Lower leg skin (tissue), 4 donors: Measurements from ENCODE around the gene LTBP3. TPM values are rescaled to one million over a fixed set of nuclear protein-coding genes. Genes with fewer than 3 reads are reported as not detected.

Source experiments
- DNase-seq, 2 donors: peaks; one replicate each; pipeline ENCODE4 v3.0.0-alpha.2; 2019; ENCODE audit warnings: low spot score in 2 of 2
- H3K4me3 ChIP-seq: fragments of 200-600 bp; sonication (generic); 2 replicates; pipeline ENCODE4 v1.5.1; 2017; ENCODE audit warnings: mild to moderate bottlenecking, low read depth; ENCODE audit not compliant: poor library complexity, severe bottlenecking
- CTCF ChIP-seq, 3 donors: fragments of 450-650 bp; IDR thresholded peaks; one replicate each; pipeline ENCODE4 v1.5.1; 2016; ENCODE audit warnings: antibody characterized with exemption in 3 of 3, mild to moderate bottlenecking in 3 of 3, moderate library complexity in 2 of 3
- POLR2A ChIP-seq, 2 donors: fragments of 450-650 bp; IDR thresholded peaks; one replicate each; pipeline ENCODE4 v1.6.1; 2016 to 2017; ENCODE audit warnings: antibody characterized with exemption in 2 of 2, mild to moderate bottlenecking in 1 of 2, moderate library complexity in 1 of 2
- WGBS, 2 donors: methylation state at CpG; one replicate each; pipeline ENCODE4 v1.1.5; 2018; 5-methylcytosine and 5-hydroxymethylcytosine counted together
- intact Hi-C: fragments of 100-400 bp; cut with DNase I; formaldehyde crosslinking; loops from one replicate; pipeline ENCODE4 v1.15.0; 2023; ENCODE audit warnings: low total_unique reads
- total RNA-seq, 4 donors: library from RNA; depleted of rRNA; stranded (reverse); fragments of >200 nt; gene quantifications; one replicate each; pipeline ENCODE4 v1.1.0, GENCODE V29; 2016

The LTBP3 gene
- total RNA-seq, 4 donors from 2014 or later: 71.9 to 113 (median 100) TPM

DNA sequence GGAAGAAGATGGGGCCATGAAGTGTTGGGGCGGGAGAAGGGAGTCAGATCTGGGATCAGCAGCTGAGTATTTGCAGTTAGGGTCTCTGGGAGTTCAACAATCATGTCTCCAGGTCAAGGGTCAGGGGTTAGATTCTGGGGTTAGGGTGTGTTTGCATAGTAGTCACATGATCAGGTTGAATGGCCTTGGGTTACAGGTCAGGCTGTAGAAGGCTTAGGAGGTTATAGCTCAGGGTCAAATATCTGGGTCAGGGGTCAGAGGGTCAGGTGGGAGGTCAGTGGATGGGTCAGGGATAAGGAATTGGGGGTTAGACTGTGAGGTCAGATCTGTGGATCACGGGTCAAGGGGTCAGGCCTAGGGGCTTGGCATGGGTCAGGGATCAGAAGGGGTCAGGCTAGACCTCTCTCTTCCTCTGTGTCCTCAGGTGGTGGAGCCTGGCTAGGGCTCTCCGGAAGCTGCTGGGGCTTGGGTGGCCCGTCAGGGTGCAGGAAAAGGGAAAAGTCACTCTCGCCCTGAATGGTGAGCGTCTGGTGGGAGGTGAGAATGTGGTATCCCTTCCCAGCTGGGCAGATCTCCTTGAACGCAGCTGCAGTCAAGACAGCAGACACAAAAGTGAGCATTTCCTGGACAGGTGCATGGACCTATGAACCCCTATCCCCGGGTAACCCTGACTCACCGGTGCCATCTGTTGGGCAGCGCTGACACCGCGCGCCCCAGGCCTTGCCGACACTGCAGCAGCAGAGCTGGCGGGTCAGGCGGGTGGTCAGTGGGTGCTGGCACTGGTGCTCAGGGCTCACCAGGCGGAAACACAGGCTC is 6.4 kb downstream of the LTBP3 start:
- no peak for DNase-seq
- 59 to 66% methylated on average over 12 to 15 of the region's 17 CpGs for WGBS, 2 donors
- no peak overlapping the region for H3K4me3 ChIP-seq
- TF ChIP-seq POLR2A (IDR thresholded peaks at IDR 0.05) (no peak), CTCF (IDR thresholded peaks at IDR 0.05) (peak in 1 of 3 donors; percentile 21)
- intact Hi-C loops: no loop called here

GRCh38 chr11:65549096-65549495 is 9.1 kb downstream of the LTBP3 start:
- H3K4me3 ChIP-seq: no peak overlapping the region
- no peak for TF ChIP-seq CTCF (IDR thresholded peaks at IDR 0.05)
- TF ChIP-seq POLR2A (IDR thresholded peaks at IDR 0.05): no peak
- DNase-seq: no peak
- WGBS, 2 donors: 75 to 86% methylated on average over 3 of the region's 3 CpGs
- intact Hi-C loops: no loop called here

DNA sequence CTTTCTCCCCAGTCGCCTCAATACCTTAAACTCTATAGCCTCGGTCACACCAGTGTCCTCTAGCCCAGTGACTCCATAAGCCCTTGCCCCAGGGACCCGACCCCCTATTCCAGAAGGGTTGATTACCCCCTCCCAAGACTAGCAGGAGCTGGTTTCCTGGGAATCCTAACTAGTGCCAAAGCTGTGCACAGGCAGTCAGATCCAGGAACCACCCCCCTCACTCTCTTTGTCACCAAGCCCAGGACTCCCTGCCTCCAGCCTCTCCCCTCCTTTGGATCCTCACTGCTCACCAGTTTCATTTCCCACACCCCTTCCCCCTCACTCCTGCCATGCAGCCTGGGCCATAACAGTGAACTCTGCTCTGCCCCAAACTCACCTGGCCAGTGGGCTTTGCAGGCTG is 9.8 kb downstream of the LTBP3 start:
- 93 to 97% methylated on average over 3 of the region's 3 CpGs for WGBS, 2 donors
- H3K4me3 ChIP-seq: no peak overlapping the region
- no peak for DNase-seq
- no peak for TF ChIP-seq POLR2A (IDR thresholded peaks at IDR 0.05)
- TF ChIP-seq CTCF (IDR thresholded peaks at IDR 0.05): no peak
- intact Hi-C loops: no loop called here

GRCh38 chr11:65547446-65548125 is 10.6 kb downstream of the LTBP3 start:
- TF ChIP-seq CTCF (IDR thresholded peaks at IDR 0.05): no peak
- no peak for TF ChIP-seq POLR2A (IDR thresholded peaks at IDR 0.05)
- 86 to 87% methylated on average over 49 of the region's 52 CpGs for WGBS, 2 donors
- intact Hi-C loops: no loop called here
- no peak for DNase-seq
- H3K4me3 ChIP-seq: no peak overlapping the region

GRCh38 chr11:65546217-65546958 is 11.8 kb downstream of the LTBP3 start:
- DNase-seq: peak; percentile 87 to 98
- no peak for TF ChIP-seq CTCF (IDR thresholded peaks at IDR 0.05)
- no peak overlapping the region for H3K4me3 ChIP-seq
- 28 to 41% methylated on average over 21 to 52 of the region's 64 CpGs for WGBS, 2 donors
- intact Hi-C loops: no loop called here
